Left colon (tissue), 2 donors: Measurements from ENCODE around the gene MARCHF2. TPM values are rescaled to one million over a fixed set of nuclear protein-coding genes. Genes with fewer than 3 reads are reported as not detected.
"Not testable (repeated sequence)": the region's sequence is repeated elsewhere in the genome, so short reads cannot be mapped to it uniquely, and the experiment has no call there.

Experiments
- ATAC-seq: fragments of 200-7000 bp; cut with Tn5 transposase; one replicate; pipeline ENCODE4 v1.9.1; 2020; ENCODE audit warnings: mild to moderate bottlenecking, moderate library complexity
- DNase-seq, 2 donors: peaks; one replicate each; pipeline ENCODE4 v3.0.0-alpha.2; 2020
- intact Hi-C, 2 donors: fragments of 100-400 bp; cut with DNase I in 1 of 2; cut with micrococcal nuclease in 1 of 2; formaldehyde crosslinking; loops; one replicate each; pipeline versions ENCODE4 v1.11.2 to v1.14.0; 2022; cut with DNase I, micrococcal nuclease
- long read RNA-seq: library from polyadenylated mRNA; unstranded; transcript quantifications from one replicate; pipeline ENCODE4 v2.0.0, GENCODE V29; 2021
- total RNA-seq, 2 donors: library from RNA; stranded (reverse); fragmentation: NEBNext Ultra II Directional; extraction: Animal tissue kit (Norgen Biotek cat#: 25700); gene quantifications; one replicate each; pipeline ENCODE4 v1.2.1, GENCODE V29; 2021
- donor health status: DM: no; HTN: no; CAD: no.
- donor health status: DM: yes; HTN: yes; CAD: no.

The MARCHF2 gene, protein sequence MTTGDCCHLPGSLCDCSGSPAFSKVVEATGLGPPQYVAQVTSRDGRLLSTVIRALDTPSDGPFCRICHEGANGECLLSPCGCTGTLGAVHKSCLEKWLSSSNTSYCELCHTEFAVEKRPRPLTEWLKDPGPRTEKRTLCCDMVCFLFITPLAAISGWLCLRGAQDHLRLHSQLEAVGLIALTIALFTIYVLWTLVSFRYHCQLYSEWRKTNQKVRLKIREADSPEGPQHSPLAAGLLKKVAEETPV
- total RNA-seq, result 10 to 100 TPM; 27.2 to 46.6 TPM
- long read RNA-seq, transcript MARCH2-201 (5 exons, 1,376 nt), result major isoform, 17 of 51 reads
- long read RNA-seq, partial matches to known transcripts, result 3 of 51 reads
- long read RNA-seq, other reads (novel, unspliced or antisense), result 29 of 51 reads

DNA sequence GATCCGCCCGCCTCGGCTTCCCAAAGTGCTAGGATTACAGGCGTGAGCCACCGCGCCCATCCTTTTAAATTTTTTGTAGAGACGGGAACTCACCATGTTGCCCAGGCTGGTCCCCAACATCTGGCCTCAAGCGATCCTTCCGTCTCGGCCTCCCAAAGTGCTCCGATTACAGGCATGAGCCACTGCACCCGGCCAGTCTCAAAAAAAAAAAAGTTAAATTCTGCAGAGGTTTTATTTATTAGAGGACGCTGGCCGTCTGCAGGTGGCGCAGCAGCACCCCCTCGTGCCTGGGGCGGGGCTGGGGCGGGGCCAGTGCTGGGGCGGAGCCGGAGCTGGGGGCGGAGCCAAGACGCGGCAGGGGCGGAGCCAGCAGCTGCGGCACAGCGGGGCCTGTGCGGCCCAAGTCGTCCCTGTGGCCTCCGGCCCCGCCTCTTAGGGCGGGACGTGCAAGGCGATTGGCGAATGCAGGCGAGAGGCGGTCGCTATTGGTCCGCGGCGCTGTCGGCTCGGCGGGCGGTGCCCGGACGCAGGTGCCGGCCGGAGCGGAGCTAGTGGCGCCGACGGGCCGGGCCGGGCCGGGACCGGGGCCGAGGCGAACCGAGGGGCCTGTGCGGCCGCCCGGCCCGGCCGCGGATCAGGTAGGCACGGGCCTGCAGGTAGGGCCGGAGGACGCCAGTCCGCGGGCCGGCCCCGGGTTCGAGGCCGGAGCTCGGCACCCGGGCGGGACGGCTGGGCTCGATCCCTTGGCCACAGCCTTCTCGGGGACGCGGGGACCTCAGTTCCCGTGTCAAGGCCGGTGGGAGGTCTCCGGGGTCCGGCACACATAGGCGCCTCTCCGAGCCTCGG, at the start of gene MARCHF2:
TSS of gene MARCHF2 (plus strand) at position 523 of the 846 bp plus-strand sequence. CDS start 8,536 bp downstream, outside the sequence.
- intact Hi-C loops, result no loop called here
- peak; percentile 96 to 97 for DNase-seq
- ATAC-seq, result peak; percentile 98

DNA sequence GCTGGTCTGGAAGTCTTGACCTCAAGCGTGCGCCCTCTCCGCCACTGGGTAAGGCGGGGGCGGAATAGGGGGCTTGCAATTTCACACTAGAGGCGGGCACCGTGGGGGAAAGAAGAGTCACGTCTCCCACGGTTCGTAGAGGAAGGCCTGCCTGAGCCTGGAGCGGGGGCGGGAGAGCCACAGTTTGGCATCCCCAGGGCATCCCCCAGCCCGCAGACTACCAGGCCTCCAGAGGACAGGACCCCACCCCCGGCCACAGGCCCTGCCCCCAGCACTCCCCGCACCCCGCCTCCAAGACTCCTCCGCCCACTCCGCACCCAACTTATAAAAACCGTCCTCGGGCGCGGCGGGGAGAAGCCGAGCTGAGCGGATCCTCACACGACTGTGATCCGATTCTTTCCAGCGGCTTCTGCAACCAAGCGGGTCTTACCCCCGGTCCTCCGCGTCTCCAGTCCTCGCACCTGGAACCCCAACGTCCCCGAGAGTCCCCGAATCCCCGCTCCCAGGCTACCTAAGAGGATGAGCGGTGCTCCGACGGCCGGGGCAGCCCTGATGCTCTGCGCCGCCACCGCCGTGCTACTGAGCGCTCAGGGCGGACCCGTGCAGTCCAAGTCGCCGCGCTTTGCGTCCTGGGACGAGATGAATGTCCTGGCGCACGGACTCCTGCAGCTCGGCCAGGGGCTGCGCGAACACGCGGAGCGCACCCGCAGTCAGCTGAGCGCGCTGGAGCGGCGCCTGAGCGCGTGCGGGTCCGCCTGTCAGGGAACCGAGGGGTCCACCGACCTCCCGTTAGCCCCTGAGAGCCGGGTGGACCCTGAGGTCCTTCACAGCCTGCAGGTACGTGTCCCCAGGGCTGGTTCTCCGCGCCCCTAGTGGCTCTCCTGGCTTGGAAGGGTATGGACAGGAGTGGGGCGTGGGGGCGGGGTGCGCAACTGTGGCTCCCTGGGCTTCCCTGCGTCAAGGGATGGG, 49.0 kb upstream of the MARCHF2 start, which contains the start of gene ANGPTL4:
TSS of gene ANGPTL4 (plus strand) at position 353 of the 969 bp plus-strand sequence. CDS start at position 520, 167 bp downstream.
- intact Hi-C loops, result no loop called here
- ATAC-seq (peak; percentile 82), DNase-seq (peak; percentile 85 to 87)

DNA sequence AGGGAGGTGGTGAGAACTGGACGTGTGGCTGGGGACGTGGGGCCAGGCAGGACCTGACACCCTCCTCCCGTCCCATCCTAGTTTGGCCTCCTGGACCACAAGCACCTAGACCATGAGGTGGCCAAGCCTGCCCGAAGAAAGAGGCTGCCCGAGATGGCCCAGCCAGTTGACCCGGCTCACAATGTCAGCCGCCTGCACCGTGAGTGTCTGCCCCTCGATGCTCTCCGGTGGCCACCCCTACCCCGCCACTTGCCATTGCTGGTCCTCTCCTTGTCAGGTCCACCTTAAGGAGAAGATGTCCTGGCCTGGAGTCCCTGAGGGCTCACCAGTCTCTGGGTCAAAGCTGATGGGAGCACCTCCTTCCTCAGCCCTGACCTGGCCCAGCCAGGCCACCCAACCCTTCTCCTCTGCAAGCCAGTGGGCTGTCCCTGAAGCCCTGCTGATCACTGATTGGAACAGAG, 47.0 kb upstream of the MARCHF2 start:
- intact Hi-C loops, result no loop called here
- no peak for DNase-seq
- ATAC-seq, result no peak

DNA sequence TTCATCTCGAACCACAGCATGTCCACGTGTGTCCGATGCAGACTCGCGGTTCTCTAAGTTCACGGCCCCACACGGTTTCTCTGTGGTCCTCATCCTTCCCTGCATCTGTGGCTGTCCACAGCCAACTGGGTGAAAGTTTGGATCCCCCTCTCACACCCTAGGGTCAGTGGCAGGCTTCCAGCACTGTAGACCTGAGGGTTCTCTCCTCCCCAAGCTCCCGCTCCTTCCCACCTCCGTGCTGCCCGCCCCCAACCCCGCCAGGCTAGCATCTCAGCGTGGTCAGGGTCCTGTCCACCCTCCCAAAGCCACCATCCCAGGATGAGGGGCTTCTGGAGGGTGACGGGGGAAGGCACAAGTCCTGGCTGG, 46.2 kb upstream of the MARCHF2 start:
- intact Hi-C loops, result no loop called here
- DNase-seq, result peak in 1 of 2 donors; percentile 15
- no peak for ATAC-seq

DNA sequence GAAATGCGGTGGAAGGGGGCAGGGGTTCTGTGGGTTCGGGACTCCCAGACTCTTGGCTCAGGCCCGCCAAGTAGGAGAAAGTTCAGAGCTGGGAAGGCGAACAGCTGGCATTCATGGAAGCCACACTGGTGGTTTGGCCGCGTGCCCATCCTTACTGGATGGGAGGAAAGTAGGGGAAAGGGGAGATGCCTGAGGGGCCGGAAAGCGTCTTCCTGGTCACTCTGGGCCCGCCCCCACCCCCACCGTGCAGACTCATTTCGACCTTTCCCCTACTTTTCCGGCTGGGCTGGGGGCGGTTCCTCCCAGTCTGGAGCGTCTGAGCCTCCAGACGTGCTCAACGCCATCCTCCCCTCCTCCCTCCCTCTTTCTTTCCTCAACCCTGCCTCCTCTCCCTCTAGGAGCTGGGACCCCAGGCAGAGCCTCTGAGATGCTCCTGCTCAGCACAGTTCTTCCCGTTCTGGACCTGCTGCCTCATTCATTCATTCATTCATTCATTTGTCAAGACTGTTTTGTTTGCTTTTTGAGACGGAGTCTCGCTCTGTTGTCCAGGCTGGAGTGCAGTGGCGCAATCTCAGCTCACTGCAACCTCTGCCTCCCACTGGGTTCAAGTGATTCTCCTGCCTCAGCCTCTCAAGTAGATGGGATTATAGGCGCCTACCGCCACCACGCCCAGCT, 45.6 kb upstream of the MARCHF2 start:
- ATAC-seq (peak; percentile 18), DNase-seq (peak; percentile 85 to 86)
- intact Hi-C loops, result no loop called here

DNA sequence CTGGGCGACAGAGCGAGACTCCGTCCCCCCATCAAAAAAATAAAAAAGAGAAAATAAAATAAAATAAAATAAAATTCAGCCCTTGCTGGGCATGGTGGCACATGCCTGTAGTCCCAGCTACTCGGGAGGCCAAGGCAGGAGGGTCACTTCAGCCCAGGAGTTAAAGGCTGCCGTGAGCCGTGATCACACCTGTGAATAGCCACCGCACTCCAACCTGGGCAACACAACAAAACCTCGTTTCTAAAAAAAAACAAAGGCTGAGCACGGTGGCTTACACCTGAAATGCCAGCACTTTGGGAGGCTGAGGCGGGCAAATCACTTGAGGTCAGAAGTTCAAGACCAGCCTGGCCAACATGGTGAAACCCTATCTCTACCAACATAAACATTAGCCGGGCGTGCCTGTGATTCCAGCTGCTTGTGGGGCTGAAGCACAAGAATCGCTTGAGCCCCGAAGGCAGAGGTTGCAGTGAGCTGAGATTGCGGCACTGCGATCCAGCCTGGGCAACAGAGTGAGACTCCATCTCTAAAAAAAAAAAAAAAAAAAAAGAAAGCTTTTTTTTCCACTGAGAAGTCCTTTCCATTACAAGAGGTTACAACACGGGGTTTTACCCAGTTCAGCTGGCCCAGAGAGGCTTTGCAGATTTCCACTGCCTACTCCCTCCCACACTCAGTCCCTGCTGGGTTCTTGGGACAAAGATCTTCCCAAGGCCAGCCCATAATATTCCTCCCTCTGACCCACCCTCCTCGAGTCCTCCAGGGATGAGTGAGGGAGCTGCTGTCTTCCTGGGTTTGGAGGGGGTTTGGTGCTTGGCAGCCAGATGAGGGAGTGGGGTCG, 42.7 kb upstream of the MARCHF2 start:
- ATAC-seq, result peak; percentile 35
- no peak for DNase-seq
- intact Hi-C loops, result no loop called here

DNA sequence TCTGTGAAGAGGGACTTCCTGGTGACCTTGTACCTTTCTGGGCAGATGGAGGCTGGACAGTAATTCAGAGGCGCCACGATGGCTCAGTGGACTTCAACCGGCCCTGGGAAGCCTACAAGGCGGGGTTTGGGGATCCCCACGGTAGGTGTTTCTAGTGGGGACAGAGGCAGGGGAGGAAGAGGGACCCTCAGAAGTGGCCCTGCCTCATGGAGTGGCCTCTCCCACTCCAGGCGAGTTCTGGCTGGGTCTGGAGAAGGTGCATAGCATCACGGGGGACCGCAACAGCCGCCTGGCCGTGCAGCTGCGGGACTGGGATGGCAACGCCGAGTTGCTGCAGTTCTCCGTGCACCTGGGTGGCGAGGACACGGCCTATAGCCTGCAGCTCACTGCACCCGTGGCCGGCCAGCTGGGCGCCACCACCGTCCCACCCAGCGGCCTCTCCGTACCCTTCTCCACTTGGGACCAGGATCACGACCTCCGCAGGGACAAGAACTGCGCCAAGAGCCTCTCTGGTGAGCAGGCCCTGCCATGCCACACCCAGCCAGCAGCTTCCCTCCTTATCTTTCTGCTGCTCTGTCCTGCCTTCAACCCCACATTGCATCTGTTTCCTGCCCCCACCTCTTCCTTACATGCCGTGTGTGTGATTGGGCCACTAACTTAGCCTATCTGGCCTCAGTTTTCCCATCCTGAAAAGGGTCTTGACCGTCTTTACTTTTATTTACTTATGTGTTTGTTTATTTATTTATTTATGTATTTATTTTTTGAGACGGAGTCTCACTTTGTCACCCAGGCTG, 41.9 kb upstream of the MARCHF2 start:
- DNase-seq (no peak), ATAC-seq (peak; percentile 40)
- intact Hi-C loops, result no loop called here

DNA sequence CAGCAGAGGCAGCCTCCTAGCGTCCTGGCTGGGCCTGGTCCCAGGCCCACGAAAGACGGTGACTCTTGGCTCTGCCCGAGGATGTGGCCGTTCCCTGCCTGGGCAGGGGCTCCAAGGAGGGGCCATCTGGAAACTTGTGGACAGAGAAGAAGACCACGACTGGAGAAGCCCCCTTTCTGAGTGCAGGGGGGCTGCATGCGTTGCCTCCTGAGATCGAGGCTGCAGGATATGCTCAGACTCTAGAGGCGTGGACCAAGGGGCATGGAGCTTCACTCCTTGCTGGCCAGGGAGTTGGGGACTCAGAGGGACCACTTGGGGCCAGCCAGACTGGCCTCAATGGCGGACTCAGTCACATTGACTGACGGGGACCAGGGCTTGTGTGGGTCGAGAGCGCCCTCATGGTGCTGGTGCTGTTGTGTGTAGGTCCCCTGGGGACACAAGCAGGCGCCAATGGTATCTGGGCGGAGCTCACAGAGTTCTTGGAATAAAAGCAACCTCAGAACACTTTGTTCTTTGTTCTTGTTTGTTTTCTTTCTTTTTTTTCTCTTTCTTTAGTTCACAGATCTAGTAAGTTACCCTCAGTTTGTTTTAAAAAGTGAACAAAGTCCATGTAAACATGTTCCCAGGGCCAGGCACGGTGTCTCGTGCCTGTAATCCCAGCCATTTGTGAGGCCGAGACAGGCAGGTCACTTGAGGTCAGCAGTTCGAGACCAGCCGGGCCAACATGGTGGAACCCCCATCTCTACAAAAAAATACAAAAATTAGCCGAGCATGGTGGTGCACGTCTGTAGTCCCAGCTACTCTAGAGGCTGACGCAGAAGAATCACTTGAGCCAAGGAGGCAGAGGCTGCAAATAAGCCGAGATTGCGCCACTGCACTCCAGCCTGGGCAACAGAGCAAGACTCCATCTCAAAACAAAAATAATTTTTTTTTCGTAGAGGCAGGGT, 39.0 kb upstream of the MARCHF2 start:
- intact Hi-C loops, result no loop called here
- peak; percentile 86 for ATAC-seq
- DNase-seq, result peak; percentile 48 to 57

DNA sequence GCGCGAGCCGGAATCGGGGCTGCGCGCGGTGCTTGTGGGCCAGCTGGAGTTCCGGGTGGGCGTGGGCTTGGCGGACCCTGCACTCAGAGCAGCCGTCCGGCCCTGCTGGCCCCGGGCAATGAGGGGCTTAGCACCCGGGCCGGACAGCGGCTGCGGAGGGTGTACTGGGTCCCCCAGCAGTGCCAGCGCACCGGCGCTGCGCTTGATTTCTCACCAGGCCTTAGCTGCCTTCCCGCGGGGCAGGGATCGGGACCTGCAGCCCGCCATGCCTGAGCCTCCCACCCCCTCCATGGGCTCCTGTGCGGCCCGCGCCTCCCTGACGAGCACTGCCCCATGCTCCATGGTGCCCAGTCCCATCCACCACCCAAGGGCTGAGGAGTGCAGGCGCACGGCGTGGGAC, 37.3 kb upstream of the MARCHF2 start:
- intact Hi-C loops, ATAC-seq, DNase-seq: not testable (repeated sequence)

DNA sequence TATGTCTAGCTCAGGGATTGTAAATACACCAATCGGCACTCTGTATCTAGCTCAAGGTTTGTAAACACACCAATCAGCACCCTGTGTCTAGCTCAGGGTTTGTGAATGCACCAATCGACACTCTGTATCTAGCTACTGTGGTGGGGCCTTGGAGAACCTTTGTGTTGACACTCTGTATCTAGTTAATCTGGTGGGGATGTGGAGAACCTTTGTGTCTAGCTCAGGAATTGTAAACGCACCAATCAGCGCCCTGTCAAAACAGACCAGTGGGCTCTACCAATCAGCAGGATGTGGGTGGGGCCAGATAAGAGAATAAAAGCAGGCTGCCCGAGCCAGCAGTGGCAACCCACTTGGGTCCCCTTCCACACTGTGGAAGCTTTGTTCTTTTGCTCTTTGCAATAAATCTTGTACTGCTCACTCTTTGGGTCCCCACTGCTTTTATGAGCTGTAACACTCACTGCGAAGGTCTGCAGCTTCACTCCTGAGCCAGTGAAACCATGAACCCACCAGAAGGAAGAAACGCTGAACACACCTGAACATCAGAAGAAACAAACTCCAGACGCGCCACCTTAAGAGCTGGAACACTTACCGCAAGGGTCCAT, 36.6 kb upstream of the MARCHF2 start:
- intact Hi-C loops, ATAC-seq, DNase-seq: not testable (repeated sequence)

DNA sequence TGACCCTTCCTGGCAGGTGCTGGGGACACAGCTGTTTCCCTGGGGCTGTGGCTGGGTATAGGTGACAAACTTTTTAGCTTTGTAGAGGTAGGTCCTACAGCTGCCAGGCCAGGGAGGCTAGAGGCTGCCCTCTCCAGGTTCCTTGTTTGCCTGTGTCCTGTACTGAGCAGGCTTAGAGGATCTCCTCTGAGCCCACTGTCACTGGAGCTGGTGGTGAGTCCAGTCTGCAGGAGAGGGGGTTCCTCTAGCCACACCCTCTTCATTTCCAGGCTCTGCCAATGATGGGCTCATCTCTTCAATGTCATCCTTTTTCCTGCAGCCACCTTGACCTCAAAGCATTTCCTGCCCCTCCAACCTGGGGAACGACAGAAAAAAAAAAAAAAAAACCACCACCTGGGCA, 35.5 kb upstream of the MARCHF2 start:
- intact Hi-C loops, result no loop called here
- DNase-seq (no peak), ATAC-seq (no peak)

DNA sequence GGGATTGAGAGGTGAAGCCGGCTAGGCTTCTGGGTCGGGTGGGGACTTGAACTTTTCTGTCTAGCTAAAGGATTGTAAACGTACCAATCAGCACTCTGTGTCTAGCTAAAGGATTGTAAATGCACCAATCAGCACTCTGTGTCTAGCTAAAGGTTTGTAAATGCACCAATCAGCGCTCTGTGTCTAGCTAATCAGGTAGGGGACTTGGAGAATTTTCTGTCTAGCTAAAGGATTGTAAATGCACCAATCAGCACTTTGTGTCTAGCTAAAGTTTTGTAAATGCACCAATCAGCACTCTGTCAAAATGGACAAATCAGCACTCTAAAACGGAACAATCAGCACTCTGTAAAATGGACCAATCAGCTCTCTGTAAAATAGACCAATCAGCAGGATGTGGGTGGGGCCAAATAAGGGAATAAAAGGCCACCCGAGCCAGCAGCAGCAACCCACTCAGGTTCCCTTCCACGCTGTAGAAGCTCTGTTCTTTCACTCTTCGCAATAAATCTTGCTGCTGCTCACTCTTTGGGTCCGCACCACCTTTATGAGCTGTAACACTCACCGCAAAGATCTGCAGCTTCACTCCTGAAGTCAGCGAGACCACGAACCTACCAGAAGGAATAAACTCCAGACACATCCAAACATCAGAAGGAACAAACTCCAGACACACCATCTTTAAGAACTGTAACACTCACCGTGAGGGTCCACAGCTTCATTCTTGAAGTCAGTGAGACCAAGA, 33.8 kb upstream of the MARCHF2 start:
- DNase-seq, ATAC-seq, intact Hi-C loops: not testable (repeated sequence)

DNA sequence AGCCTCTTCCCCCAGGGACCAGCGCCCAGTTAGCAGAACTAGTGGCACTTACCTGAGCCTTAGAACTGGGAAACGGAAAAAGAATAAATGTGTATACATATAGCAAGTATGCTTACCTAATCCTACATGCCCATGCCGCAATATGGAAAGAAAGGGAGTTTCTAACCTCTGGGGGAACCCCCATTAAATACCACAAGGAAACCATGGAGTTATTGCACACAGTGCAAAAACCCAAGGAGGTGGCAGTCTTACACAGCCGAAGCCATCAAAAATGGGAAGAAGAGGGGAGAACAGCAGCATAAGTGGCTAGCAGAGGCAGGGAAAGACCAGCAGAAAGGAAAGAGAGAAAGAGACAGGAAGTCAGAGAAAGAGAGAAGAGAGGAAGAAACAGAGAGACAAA, 28.5 kb upstream of the MARCHF2 start:
- DNase-seq, ATAC-seq, intact Hi-C loops: not testable (repeated sequence)

DNA sequence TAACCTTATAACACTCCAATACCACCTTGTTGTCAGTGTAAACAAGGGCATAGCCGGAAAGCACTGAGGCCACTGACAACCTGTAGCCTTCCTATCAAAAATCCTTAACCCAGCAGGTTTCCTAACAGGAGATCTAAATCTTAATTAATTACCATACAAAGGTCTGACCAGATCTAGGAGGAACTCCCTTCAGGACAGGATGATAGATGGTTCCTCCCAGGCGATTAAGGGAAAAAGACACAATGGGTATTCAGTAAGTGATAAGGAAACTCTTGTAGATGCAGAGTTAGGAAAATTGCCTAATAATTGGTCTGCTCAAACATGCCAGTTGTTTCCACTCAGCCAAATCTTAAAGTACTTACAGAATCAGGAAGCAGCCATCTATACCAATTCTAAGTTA, 28.0 kb upstream of the MARCHF2 start:
- intact Hi-C loops, ATAC-seq, DNase-seq: not testable (repeated sequence)
